ENCODE data around the gene BICDL2. TPM values are rescaled to one million over a fixed set of nuclear protein-coding genes. Genes with fewer than 3 reads are reported as not detected.

BICDL2 gene
- polyA plus RNA-seq, 4 donors, result 19.1 to 47.8 (median 33.5) TPM

DNA sequence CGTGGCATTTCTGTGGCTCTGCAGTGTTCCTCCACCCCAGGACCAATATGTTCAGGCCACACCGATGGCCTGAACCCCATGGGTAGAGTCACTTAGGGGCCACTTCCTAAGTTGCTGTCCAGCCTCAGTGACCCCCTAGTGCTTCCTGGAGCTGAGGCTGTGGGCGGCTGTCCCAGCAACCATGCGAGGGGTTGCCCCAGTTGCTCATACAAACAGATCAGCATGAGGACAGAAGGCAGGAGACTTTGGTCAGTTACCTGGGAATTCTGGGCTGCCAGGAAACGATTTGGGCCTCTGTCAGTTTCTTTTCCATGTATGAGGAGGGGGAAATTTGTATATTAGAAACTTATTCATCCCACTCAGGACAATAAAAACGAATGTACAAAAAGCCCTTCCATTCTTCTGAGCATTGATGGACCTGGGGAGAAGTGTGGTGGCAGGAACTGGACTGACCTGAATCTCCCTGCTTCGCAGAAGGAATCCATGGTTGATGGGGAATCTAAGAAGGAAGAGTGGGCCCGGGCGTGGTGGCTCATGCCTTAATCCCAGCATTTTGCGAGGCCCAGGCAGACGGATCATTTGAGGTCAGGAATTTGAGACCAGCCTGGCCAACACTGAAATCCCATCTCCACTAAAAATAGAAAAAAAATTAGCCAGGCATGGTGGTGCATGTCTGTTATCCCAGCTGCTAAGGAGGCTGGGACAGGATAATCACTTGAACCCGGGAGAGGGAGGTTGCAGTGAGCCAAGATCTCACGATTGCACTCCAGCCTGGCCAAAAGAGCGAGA is 23.8 kb upstream of the BICDL2 start:
- H3K4me3 ChIP-seq (ENCODE audit: low read depth in 1 of 3, low read length in 3 of 3), result no peak overlapping the region
- FAIRE-seq (no peak), DNase-seq (no peak)
- H3K9me3 ChIP-seq (ENCODE audit: control insufficient read depth in 2 of 2, insufficient read depth in 1 of 2, low read depth in 1 of 2, low read length in 1 of 2), result no peaks in the 10 kb centered on the region
- H3K27ac ChIP-seq (ENCODE audit: low read depth in 1 of 3, low read length in 2 of 3), result peak overlapping the region in 1 of 3 donors; percentile 95
- H3K4me1 ChIP-seq (ENCODE audit: control insufficient read depth in 3 of 3, insufficient read depth in 2 of 3, low read depth in 1 of 3, low read length in 2 of 3), result peaks cover 4 to 35% (median 10%) of the 10 kb centered on the region in 3 donors
- peaks cover 0 to 4% (median 0%) of the 10 kb centered on the region in 3 donors for H3K36me3 ChIP-seq (ENCODE audit: control insufficient read depth in 3 of 3, insufficient read depth in 2 of 3, low read depth in 1 of 3, low read length in 3 of 3)
- WGBS, 3 donors, result 78 to 85% (median 84%) methylated on average over 14 of the region's 14 CpGs
- no peaks in the 10 kb centered on the region for H3K27me3 ChIP-seq (ENCODE audit: control insufficient read depth in 3 of 3, insufficient read depth in 3 of 3, low read length in 3 of 3)

- peak overlapping the region; percentile 90 to 95 (median 92) for H3K27ac ChIP-seq (ENCODE audit: low read depth in 1 of 3, low read length in 2 of 3)
- no peaks in the 10 kb centered on the region for H3K27me3 ChIP-seq (ENCODE audit: control insufficient read depth in 3 of 3, insufficient read depth in 3 of 3, low read length in 3 of 3)
- DNase-seq, result no peak
- H3K4me3 ChIP-seq (ENCODE audit: low read depth in 1 of 3, low read length in 3 of 3), result peak overlapping the region; percentile 48 to 94 (median 88)
- no peak for FAIRE-seq
- H3K9me3 ChIP-seq (ENCODE audit: control insufficient read depth in 2 of 2, insufficient read depth in 1 of 2, low read depth in 1 of 2, low read length in 1 of 2), result no peaks in the 10 kb centered on the region
- peaks cover 0 to 8% (median 0%) of the 10 kb centered on the region in 3 donors for H3K36me3 ChIP-seq (ENCODE audit: control insufficient read depth in 3 of 3, insufficient read depth in 2 of 3, low read depth in 1 of 3, low read length in 3 of 3)
- peaks cover 4 to 28% (median 7%) of the 10 kb centered on the region in 3 donors for H3K4me1 ChIP-seq (ENCODE audit: control insufficient read depth in 3 of 3, insufficient read depth in 2 of 3, low read depth in 1 of 3, low read length in 2 of 3)
- 48 to 52% (median 52%) methylated on average over 9 of the region's 9 CpGs for WGBS, 3 donors
Observed at GRCh38 chr16:3059723-3060242, 23.0 kb upstream of the BICDL2 start.

GRCh38 chr16:3059041-3059722 is 22.4 kb upstream of the BICDL2 start:
- Histone ChIP-seq H3K27me3 (ENCODE audit: control insufficient read depth in 3 of 3, insufficient read depth in 3 of 3, low read length in 3 of 3) (no peaks in the 10 kb centered on the region), H3K27ac (ENCODE audit: low read depth in 1 of 3, low read length in 2 of 3) (peak overlapping the region; percentile 90 to 95 (median 92)), H3K36me3 (ENCODE audit: control insufficient read depth in 3 of 3, insufficient read depth in 2 of 3, low read depth in 1 of 3, low read length in 3 of 3) (peaks cover 0 to 10% (median 0%) of the 10 kb centered on the region in 3 donors), H3K9me3 (ENCODE audit: control insufficient read depth in 2 of 2, insufficient read depth in 1 of 2, low read depth in 1 of 2, low read length in 1 of 2) (no peaks in the 10 kb centered on the region), H3K4me1 (ENCODE audit: control insufficient read depth in 3 of 3, insufficient read depth in 2 of 3, low read depth in 1 of 3, low read length in 2 of 3) (peaks cover 4 to 23% (median 4%) of the 10 kb centered on the region in 3 donors), H3K4me3 (ENCODE audit: low read depth in 1 of 3, low read length in 3 of 3) (peak overlapping the region; percentile 88 to 94 (median 90))
- DNase-seq (peak; percentile 88 to 96), FAIRE-seq (no peak)
- WGBS, 3 donors, result 0 to 1% (median 0%) methylated on average over 39 to 67 of the region's 67 CpGs

DNA sequence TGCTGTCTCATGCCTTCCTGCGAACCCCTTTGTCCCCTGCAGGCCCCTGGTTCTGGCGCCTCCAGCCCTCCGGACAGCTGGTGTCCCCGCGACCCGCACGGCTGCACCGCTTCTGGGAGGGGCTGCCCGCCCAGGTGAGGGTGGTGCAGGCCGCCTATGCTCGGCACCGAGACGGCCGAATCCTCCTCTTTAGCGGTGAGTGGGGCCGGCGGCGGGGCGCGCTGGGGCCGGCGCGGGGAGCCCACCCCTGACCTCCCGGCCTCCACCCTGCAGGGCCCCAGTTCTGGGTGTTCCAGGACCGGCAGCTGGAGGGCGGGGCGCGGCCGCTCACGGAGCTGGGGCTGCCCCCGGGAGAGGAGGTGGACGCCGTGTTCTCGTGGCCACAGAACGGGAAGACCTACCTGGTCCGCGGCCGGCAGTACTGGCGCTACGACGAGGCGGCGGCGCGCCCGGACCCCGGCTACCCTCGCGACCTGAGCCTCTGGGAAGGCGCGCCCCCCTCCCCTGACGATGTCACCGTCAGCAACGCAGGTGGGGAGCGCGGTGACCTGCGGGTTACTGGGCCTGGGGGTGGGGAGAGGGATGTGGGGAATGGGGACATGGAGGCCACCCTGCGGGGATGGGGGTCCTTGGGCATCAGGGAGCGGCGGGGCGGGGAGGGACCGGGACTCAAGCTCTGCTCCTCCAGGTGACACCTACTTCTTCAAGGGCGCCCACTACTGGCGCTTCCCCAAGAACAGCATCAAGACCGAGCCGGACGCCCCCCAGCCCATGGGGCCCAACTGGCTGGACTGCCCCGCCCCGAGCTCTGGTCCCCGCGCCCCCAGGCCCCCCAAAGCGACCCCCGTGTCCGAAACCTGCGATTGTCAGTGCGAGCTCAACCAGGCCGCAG is 21.6 kb upstream of the BICDL2 start:
- Histone ChIP-seq H3K36me3 (ENCODE audit: control insufficient read depth in 3 of 3, insufficient read depth in 2 of 3, low read depth in 1 of 3, low read length in 3 of 3) (peaks cover 0 to 14% (median 0%) of the 10 kb centered on the region in 3 donors), H3K9me3 (ENCODE audit: control insufficient read depth in 2 of 2, insufficient read depth in 1 of 2, low read depth in 1 of 2, low read length in 1 of 2) (no peaks in the 10 kb centered on the region), H3K4me3 (ENCODE audit: low read depth in 1 of 3, low read length in 3 of 3) (peak overlapping the region; percentile 88 to 94 (median 90)), H3K4me1 (ENCODE audit: control insufficient read depth in 3 of 3, insufficient read depth in 2 of 3, low read depth in 1 of 3, low read length in 2 of 3) (peaks cover 4 to 16% (median 4%) of the 10 kb centered on the region in 3 donors), H3K27ac (ENCODE audit: low read depth in 1 of 3, low read length in 2 of 3) (peak overlapping the region; percentile 52 to 81 (median 77)), H3K27me3 (ENCODE audit: control insufficient read depth in 3 of 3, insufficient read depth in 3 of 3, low read length in 3 of 3) (no peaks in the 10 kb centered on the region)
- DNase-seq (peak; percentile 65 to 80), FAIRE-seq (no peak)
- WGBS, 3 donors, result 2 to 5% (median 3%) methylated on average over 44 to 77 of the region's 77 CpGs

GRCh38 chr16:3057181-3058138 is 20.7 kb upstream of the BICDL2 start:
- WGBS, 3 donors, result 83 to 88% (median 88%) methylated on average over 20 to 22 of the region's 22 CpGs
- H3K4me3 ChIP-seq (ENCODE audit: low read depth in 1 of 3, low read length in 3 of 3), result peak overlapping the region in 2 of 3 donors; percentile 90 to 94

DNA sequence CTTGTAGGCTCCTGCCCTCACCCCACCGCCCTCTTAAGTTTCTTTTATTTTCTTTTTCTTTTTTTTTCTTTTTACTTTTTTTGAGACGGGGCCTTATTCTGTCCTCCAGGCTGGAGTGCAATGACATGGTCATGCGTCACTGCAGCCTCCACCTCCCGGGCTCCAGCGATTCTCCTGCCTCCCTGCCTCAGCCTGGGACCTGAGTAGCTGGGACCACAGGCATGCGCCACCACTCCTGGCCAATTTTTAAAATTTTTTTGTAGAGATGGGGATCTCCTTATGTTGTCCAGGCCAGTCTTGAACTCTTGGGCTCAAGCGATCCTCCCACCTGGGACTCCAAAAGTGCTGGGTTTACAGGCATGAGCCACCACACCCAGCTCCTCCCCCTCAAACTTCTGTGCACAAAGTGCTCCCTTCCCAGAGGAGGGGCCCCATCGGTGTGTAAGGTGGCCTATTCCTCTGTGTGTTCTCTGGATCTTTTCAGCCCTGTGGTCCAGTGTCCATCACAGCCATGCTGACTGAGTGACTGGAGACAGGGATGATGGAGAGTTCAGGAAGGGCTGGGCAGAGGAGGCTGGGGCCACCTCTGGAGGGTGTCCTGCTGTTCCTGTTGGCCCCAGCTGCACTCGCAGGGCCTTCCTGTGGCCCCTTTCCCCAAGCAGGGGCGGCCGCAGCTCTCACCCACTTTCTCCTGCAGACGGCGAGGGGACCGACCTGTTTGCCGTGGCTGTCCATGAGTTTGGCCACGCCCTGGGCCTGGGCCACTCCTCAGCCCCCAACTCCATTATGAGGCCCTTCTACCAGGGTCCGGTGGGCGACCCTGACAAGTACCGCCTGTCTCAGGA is 19.8 kb upstream of the BICDL2 start:
- WGBS, 3 donors, result 79 to 90% (median 89%) methylated on average over 17 to 19 of the region's 19 CpGs
- no peaks in the 10 kb centered on the region for H3K9me3 ChIP-seq (ENCODE audit: control insufficient read depth in 2 of 2, insufficient read depth in 1 of 2, low read depth in 1 of 2, low read length in 1 of 2)
- FAIRE-seq (no peak), DNase-seq (no peak)
- H3K27me3 ChIP-seq (ENCODE audit: control insufficient read depth in 3 of 3, insufficient read depth in 3 of 3, low read length in 3 of 3), result peaks cover 0 to under 1% (median 0%) of the 10 kb centered on the region in 3 donors
- H3K27ac ChIP-seq (ENCODE audit: low read depth in 1 of 3, low read length in 2 of 3), result no peak overlapping the region
- H3K36me3 ChIP-seq (ENCODE audit: control insufficient read depth in 3 of 3, insufficient read depth in 2 of 3, low read depth in 1 of 3, low read length in 3 of 3), result peaks cover 0 to 14% (median 0%) of the 10 kb centered on the region in 3 donors
- peaks cover 4 to 13% (median 4%) of the 10 kb centered on the region in 3 donors for H3K4me1 ChIP-seq (ENCODE audit: control insufficient read depth in 3 of 3, insufficient read depth in 2 of 3, low read depth in 1 of 3, low read length in 2 of 3)
- H3K4me3 ChIP-seq (ENCODE audit: low read depth in 1 of 3, low read length in 3 of 3), result no peak overlapping the region

More at GRCh38 chr16:3057181-3058138, 20.7 kb upstream of the BICDL2 start:
- no peak for FAIRE-seq
- Histone ChIP-seq H3K27me3 (ENCODE audit: control insufficient read depth in 3 of 3, insufficient read depth in 3 of 3, low read length in 3 of 3) (no peaks in the 10 kb centered on the region), H3K27ac (ENCODE audit: low read depth in 1 of 3, low read length in 2 of 3) (no peak overlapping the region), H3K4me1 (ENCODE audit: control insufficient read depth in 3 of 3, insufficient read depth in 2 of 3, low read depth in 1 of 3, low read length in 2 of 3) (peaks cover 4 to 13% (median 4%) of the 10 kb centered on the region in 3 donors), H3K36me3 (ENCODE audit: control insufficient read depth in 3 of 3, insufficient read depth in 2 of 3, low read depth in 1 of 3, low read length in 3 of 3) (peaks cover 0 to 14% (median 0%) of the 10 kb centered on the region in 3 donors), H3K9me3 (ENCODE audit: control insufficient read depth in 2 of 2, insufficient read depth in 1 of 2, low read depth in 1 of 2, low read length in 1 of 2) (no peaks in the 10 kb centered on the region)
- no peak for DNase-seq

All from small intestine (tissue), 7 donors.